HG03565 (cell line): ENCODE data around the gene KLF11.
"Not testable (repeated sequence)": the region's sequence is repeated elsewhere in the genome, so short reads cannot be mapped to it uniquely, and the experiment has no call there.

ENCODE experiments used
- ATAC-seq: cut with Tn5 transposase; IDR thresholded peaks from one replicate; pipeline ENCODE4 v1.9.1; 2021; ENCODE audit warnings: mild to moderate bottlenecking, moderate library complexity; ENCODE audit not compliant: unreplicated experiment

The KLF11 gene

DNA sequence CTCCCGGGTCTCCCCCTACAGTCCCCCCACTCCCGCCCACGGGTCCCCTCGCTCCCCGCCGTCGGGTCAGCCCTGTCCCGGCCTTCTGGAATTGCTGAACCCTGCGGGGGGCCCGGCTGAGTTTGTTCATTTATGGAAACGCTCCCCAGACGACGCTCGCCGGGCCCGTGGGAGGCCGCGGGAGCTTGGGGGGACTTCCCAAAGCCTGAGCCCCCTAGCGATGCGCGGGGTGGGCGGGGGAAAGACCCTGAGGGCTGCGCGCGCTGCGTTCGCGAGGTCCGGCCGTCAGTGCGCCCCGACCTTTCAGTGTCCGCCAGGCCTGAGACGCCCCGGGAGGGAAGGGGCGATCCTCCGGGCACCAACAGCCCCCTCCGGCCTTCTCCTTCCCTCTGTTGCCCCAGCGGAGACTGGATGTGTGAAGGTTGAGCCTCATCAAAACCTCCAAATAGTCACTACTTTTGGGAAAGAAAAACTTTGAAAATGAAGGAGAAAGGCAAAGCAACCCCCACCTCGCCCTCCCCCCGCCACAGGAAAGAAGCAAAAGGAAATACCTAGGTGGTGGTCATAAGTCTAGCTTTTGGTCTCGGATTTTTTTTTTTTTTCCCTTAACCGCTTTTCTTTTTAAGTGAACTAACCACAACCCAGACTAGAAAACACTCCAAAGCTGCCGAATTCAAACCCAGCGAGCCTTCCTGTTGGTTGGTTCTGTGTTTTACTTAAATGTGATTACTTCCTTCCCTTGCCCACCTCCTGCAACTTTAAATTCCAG, 37.4 kb downstream of the KLF11 start:
- peak; percentile 7 for ATAC-seq

DNA sequence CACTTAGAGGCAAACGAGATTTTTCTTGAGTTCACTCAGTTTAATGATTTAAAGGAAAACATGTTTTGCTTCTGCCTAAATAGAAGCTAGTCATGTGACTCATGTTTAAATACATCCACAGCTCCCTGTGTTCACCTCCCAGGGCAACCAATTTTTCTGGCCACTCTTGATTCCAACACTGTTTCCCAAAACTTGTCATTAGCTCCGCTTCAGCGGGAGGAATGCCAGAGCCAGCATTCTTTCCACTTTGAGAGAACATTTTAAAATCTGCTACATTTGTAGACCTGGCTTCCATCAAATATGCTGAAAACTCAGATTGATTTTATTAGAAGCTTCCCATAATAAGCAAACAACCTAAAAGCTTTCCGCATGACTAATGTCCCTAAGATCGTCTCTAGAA, 39.7 kb downstream of the KLF11 start:
- ATAC-seq = no peak

GRCh38 chr2:10083692-10084211, 40.4 kb downstream of the KLF11 start:
- no peak for ATAC-seq

DNA sequence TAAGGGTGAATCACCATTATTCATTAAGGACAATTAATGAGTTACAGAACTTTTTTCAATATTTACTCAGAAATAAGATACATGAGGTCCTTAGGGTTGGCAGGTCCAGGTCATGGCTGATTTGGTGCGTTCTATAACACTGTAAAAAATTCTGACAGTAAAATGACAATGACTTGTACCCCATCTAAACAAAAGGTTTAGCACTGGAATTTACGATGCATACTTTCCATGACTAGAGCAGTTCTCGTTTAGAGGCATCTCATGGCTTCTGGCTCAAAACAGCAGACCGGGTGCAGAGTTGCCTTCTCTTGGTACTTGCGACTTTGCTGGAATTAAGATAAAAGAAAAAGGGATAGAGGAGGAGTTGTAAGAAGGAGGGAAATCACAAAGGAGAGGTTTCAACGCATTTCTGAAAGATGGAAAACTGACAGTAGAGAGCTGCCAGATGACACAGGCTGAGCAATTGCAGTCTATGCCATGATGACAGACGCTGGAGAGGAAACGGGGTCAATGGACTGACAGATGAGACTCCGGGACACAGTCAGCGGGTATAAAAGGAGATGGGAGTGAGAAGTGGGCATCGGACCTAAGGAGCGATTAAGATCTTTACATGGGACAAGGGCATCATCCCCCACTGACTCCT, 41.0 kb downstream of the KLF11 start:
- no peak for ATAC-seq

DNA sequence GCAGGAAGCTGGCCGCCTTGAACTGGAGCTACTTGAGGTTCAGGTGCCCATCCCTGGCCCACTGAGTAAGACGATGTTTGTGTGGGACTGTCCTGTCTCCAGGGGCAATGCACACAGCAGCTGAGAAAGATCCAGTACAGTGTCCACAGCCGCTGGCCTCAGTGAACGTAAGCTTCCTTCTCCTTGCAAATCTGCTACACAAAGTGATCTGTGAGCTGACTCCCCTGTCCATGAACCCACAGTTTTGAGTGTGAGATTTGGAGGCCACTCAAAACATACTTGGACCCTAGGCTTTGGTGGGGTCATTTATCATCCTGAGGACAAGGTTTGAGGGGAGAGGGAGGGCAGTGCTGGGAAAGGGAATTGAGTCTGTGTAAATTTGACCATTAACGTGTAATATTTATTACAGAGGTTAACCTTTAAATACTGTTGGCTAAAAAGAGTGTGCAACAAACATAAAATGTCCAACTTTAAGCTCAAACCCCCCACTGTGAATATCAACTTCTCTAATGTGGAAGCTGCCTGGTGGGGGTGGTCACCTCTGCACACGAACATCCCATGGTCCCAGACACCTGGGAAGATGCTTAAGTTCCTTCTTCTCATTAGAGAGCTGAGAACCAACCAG, 41.8 kb downstream of the KLF11 start:
- ATAC-seq = no peak

DNA sequence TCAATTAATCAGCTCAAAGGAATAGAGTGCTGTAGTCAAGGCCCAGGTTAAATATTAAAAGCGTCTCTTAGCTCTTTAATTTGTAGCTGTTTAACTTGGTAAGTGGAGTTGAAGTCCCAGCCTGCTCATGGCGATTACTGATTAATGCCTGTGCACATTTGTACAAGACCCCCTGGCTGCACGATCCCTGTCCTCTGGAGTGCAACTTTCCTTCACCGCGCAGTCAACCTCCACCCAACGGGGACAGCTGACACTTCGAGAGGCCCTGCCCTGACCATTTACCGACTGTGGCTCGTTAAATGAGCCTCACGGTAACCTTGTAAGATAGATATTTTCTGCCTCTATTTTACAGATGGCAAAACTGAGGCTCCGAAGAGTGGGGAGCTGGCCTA, 42.3 kb downstream of the KLF11 start:
- no peak for ATAC-seq

DNA sequence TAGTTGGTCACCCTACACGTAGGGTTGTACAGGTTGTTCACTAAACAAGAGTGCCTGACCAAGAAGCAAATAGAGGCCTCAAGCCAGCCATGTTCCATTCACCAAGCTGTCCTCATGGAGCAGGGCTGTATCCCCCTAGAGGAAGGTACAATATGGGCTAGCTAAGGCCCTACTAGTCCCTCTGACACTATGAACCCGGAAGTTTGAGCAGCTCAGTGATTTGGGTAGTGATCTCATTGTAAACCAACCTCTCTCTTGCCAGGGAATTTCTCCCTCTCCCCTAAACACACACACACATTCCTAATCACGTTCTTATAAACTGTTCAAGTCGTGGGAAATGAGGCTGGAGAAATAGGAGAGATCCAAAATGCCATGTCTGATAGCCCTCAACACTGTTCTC, 43.6 kb downstream of the KLF11 start:
- no peak for ATAC-seq

- ATAC-seq = no peak
Observed at GRCh38 chr2:10087360-10087759, 44.0 kb downstream of the KLF11 start.

- ATAC-seq = no peak
Observed at GRCh38 chr2:10089565-10090190, 46.3 kb downstream of the KLF11 start.

DNA sequence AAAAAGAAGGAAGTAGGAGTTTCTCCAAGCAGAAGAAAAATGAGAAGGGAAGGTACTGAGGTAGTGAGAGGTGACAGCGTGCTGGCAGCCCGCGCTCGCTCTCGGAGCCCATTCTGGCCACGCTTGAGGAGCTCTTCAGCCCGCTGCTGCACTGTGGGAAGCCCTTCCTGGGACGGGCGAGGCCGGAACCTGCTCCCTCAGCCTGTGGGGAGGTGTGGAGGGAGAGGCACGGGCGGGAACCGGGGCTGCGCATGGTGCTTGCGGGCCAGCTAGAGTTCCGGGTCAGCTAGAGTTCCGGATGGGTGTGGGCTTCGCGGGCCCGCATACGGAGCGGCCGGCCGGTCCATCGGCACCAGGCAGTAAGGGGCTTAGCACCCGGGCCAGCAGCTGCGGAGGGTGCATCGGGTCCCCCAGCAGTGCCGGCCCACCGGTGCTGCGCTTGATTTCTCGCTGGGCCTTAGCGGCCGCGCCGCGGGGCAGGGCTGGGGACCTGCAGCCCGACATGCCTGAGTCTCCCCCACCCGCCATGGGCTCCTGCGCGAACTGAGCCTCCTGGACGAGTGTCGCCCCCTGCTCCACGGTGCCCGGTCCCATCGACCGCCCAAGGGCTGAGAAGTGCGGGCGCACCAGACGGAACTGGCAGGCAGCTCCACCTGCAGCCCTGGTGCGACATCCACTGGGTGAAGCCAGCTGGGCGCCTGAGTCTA, 48.0 kb downstream of the KLF11 start:
- ATAC-seq = no peak

DNA sequence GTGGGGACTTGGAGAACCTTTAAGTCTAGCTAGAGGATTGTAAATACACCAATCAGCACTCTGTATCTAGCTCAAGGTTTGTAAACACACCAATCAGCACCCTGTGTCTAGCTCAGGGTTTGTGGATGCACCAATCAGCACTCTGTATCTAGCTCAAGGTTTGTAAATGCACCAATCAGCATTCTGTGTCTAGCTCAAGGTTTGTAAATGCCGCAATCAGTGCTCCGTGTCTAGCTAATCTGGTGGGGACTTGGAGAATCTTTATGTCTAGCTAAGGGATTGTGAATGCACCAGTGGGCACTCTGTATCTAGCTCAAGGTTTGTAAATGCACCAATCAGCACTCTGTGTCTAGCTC, 48.5 kb downstream of the KLF11 start:
- ATAC-seq = not testable (repeated sequence)

- ATAC-seq = no peak
Observed at GRCh38 chr2:10094271-10094814, 51.0 kb downstream of the KLF11 start.

GRCh38 chr2:10095175-10095574, 51.8 kb downstream of the KLF11 start:
- no peak for ATAC-seq

GRCh38 chr2:10096641-10097040, 53.3 kb downstream of the KLF11 start:
- no peak for ATAC-seq

GRCh38 chr2:10097352-10098148, 54.2 kb downstream of the KLF11 start:
- ATAC-seq = no peak

GRCh38 chr2:10101491-10101890, 58.1 kb downstream of the KLF11 start:
- ATAC-seq = no peak

- ATAC-seq = no peak
Observed at GRCh38 chr2:10103179-10103578, 59.8 kb downstream of the KLF11 start.
